Measurements from ENCODE around the gene KLF11. TPM values are rescaled to one million over a fixed set of nuclear protein-coding genes. Genes with fewer than 3 reads are reported as not detected.

The KLF11 gene
- polyA plus RNA-seq, 1 of the 3 experiments (the other 2 are of a cell fraction) = 9.5 TPM

- peaks cover 23% of the 10 kb centered on the region; the same call in 1 of the 2 replicates for H3K27me3 ChIP-seq (ENCODE audit: insufficient read depth)
- no peak overlapping the region for H3K4me3 ChIP-seq (ENCODE audit: low read depth in 2 of 2, low read length in 1 of 2)
- no peaks in the 10 kb centered on the region for H3F3A ChIP-seq (replicated peaks; ENCODE audit: insufficient read depth)
- TF ChIP-seq POLR2AphosphoS5 (IDR thresholded peaks at IDR 0.05; ENCODE audit: low read depth, low read length) (no peak), JUND (IDR thresholded peaks at IDR 0.05) (no peak), NRF1 (IDR thresholded peaks at IDR 0.05; ENCODE audit: low read depth, low read length) (no peak)
- TF ChIP-seq, protein P1, sequence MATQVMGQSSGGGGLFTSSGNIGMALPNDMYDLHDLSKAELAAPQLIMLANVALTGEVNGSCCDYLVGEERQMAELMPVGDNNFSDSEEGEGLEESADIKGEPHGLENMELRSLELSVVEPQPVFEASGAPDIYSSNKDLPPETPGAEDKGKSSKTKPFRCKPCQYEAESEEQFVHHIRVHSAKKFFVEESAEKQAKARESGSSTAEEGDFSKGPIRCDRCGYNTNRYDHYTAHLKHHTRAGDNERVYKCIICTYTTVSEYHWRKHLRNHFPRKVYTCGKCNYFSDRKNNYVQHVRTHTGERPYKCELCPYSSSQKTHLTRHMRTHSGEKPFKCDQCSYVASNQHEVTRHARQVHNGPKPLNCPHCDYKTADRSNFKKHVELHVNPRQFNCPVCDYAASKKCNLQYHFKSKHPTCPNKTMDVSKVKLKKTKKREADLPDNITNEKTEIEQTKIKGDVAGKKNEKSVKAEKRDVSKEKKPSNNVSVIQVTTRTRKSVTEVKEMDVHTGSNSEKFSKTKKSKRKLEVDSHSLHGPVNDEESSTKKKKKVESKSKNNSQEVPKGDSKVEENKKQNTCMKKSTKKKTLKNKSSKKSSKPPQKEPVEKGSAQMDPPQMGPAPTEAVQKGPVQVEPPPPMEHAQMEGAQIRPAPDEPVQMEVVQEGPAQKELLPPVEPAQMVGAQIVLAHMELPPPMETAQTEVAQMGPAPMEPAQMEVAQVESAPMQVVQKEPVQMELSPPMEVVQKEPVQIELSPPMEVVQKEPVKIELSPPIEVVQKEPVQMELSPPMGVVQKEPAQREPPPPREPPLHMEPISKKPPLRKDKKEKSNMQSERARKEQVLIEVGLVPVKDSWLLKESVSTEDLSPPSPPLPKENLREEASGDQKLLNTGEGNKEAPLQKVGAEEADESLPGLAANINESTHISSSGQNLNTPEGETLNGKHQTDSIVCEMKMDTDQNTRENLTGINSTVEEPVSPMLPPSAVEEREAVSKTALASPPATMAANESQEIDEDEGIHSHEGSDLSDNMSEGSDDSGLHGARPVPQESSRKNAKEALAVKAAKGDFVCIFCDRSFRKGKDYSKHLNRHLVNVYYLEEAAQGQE (IDR thresholded peaks at IDR 0.05; ENCODE audit: low read depth, low read length) = no peak
- ChIA-PET POLR2A (interaction anchor here (0.7 to 1.8 kb wide), 3 partner anchors 21 to 375 kb away, joined by 3 to 5 read pairs (median 4); partner anchors contain the start of gene ODC1), CTCF (interaction anchor here (0.9 to 28.7 kb wide), 23 partner anchors 10 to 515 kb away, joined by 3 to 946 read pairs (median 7); partner anchors contain the start of genes CYS1 and RRM2)
- no peak overlapping the region for H3K9ac ChIP-seq
- H3K27ac ChIP-seq (ENCODE audit: low read depth in 2 of 2, low read length in 1 of 2) = no peak overlapping the region
- no peaks in the 10 kb centered on the region for H3K9me2 ChIP-seq
- H3K4me1 ChIP-seq (ENCODE audit: control insufficient read depth in 1 of 2, insufficient read depth in 2 of 2, low read depth in 1 of 2, low read length in 1 of 2) = peaks cover 0 to 2% of the 10 kb centered on the region in 2 experiments; a peak in 1 of 4 replicates
- H4K20me1 ChIP-seq (ENCODE audit: insufficient read depth) = no peaks in the 10 kb centered on the region
- H3K4me2 ChIP-seq = no peak overlapping the region
- H3K36me3 ChIP-seq (replicated peaks in 1 of 2; ENCODE audit: control insufficient read depth in 1 of 2, insufficient read depth in 2 of 2, low read length in 1 of 2) = no peaks in the 10 kb centered on the region
- DNase-seq = no peak
- no peaks in the 10 kb centered on the region for H3K79me2 ChIP-seq (ENCODE audit: insufficient read depth)
- no peak overlapping the region for H2AFZ ChIP-seq (ENCODE audit: low read depth)
- no peaks in the 10 kb centered on the region for H3K9me3 ChIP-seq
- 67% methylated on average over 8 of the region's 8 CpGs for WGBS (ENCODE audit: low lambda C conversion rate)
Observed at GRCh38 chr2:10073706-10074105, 30.4 kb downstream of the KLF11 start.

DNA sequence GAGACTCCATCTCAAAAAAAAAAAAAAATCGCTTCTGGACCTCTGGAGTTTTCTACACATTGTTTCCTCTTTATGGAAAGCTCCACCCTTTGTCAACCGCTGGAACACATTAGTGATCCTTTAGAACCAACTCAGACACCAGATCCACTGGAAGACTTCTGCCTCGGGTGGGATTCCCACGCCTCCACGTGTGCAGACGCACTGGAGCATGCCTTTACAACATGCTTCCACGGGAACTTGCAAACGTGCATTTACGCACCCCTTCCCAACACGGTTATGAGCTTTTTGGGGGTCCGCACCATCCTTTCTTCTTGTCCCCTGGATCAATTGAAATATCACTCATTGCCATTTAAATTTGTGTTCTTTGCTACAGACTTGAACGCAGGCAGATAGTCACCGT is 31.8 kb downstream of the KLF11 start:
- DNase-seq = no peak
- Histone ChIP-seq H3K36me3 (replicated peaks in 1 of 2; ENCODE audit: control insufficient read depth in 1 of 2, insufficient read depth in 2 of 2, low read length in 1 of 2) (no peaks in the 10 kb centered on the region), H2AFZ (ENCODE audit: low read depth) (no peak overlapping the region), H3K4me2 (no peak overlapping the region), H3K27ac (ENCODE audit: low read depth in 2 of 2, low read length in 1 of 2) (no peak overlapping the region), H3K4me3 (ENCODE audit: low read depth in 2 of 2, low read length in 1 of 2) (no peak overlapping the region), H3K9ac (no peak overlapping the region), H3K4me1 (ENCODE audit: control insufficient read depth in 1 of 2, insufficient read depth in 2 of 2, low read depth in 1 of 2, low read length in 1 of 2) (peaks cover 0 to 2% of the 10 kb centered on the region in 2 experiments; a peak in 1 of 4 replicates), H3K79me2 (ENCODE audit: insufficient read depth) (no peaks in the 10 kb centered on the region), H3K9me2 (no peaks in the 10 kb centered on the region), H4K20me1 (ENCODE audit: insufficient read depth) (no peaks in the 10 kb centered on the region), H3F3A (replicated peaks; ENCODE audit: insufficient read depth) (peaks cover 4% of the 10 kb centered on the region), H3K9me3 (no peaks in the 10 kb centered on the region), H3K27me3 (ENCODE audit: insufficient read depth) (peaks cover 31% of the 10 kb centered on the region; the same call in 1 of the 2 replicates)
- TF ChIP-seq RFX5 (IDR thresholded peaks at IDR 0.05; ENCODE audit: low read length) = no peak
- no peak for TF ChIP-seq SMC3 (IDR thresholded peaks at IDR 0.05; ENCODE audit: low read depth, low read length)
- TF ChIP-seq MXI1 (IDR thresholded peaks at IDR 0.05; ENCODE audit: low read depth, low read length) = no peak
- no peak for TF ChIP-seq MEF2A (IDR thresholded peaks at IDR 0.05; ENCODE audit: borderline replicate concordance, low read depth)
- TF ChIP-seq CTCF (IDR thresholded peaks at IDR 0.05) = no peak
- no peak for TF ChIP-seq POLR2AphosphoS5 (IDR thresholded peaks at IDR 0.05; ENCODE audit: low read depth, low read length)
- TF ChIP-seq CHD2 (IDR thresholded peaks at IDR 0.05; ENCODE audit: low read length, partially characterized antibody) = no peak
- no peak for TF ChIP-seq GABPA (IDR thresholded peaks at IDR 0.05; ENCODE audit: low read depth)
- no peak for TF ChIP-seq SIN3A (IDR thresholded peaks at IDR 0.05; ENCODE audit: borderline replicate concordance, low read depth, low read length)
- no peak for TF ChIP-seq ELF1 (IDR thresholded peaks at IDR 0.05)
- TF ChIP-seq RAD21 (IDR thresholded peaks at IDR 0.05; ENCODE audit: low read length) = no peak
- CTCF ChIA-PET = interaction anchor here (1.1 to 28.7 kb wide), 9 partner anchors 10 to 514 kb away, joined by 3 to 946 read pairs (median 48); partner anchors contain the start of genes CYS1 and RRM2
- WGBS (ENCODE audit: low lambda C conversion rate) = 69% methylated on average over 13 of the region's 13 CpGs
- POLR2A ChIA-PET = no interaction called here
